Omental fat pad (tissue), 4 donors: ENCODE data around the gene IZUMO4. TPM values are rescaled to one million over a fixed set of nuclear protein-coding genes. Genes with fewer than 3 reads are reported as not detected.

Experiments
- ATAC-seq: fragments of 150-250 bp; one replicate; pipeline ENCODE4 v1.9.1; 2016; ENCODE audit warnings: mild to moderate bottlenecking, moderate library complexity; ENCODE audit not compliant: low FRiP score
- DNase-seq: peaks from one replicate; pipeline ENCODE4 v3.0.0-alpha.2; 2019; ENCODE audit warnings: low spot score
- CTCF ChIP-seq, 3 donors: fragments of 450-650 bp; IDR thresholded peaks; one replicate each; pipeline ENCODE4 v1.5.1; 2016 to 2017; ENCODE audit warnings: antibody characterized with exemption in 3 of 3, mild to moderate bottlenecking in 3 of 3, moderate library complexity in 2 of 3
- total RNA-seq, 4 donors: library from RNA; depleted of rRNA; stranded (reverse); fragments of >200 nt; gene quantifications; one replicate each; pipeline ENCODE4 v1.1.0, GENCODE V29; 2016

The IZUMO4 gene
- total RNA-seq, 4 donors from 2014 or later, result 3.7 to 5.5 (median 4.6) TPM

- DNase-seq (no peak), ATAC-seq (no peak)
- TF ChIP-seq CTCF (IDR thresholded peaks at IDR 0.05), result no peak
These were observed 49.1 kb downstream of the IZUMO4 start for GRCh38 chr19:2145831-2146241.

- no peak for TF ChIP-seq CTCF (IDR thresholded peaks at IDR 0.05)
- no peak for ATAC-seq
- no peak for DNase-seq
These were observed 51.9 kb downstream of the IZUMO4 start for GRCh38 chr19:2148482-2149135.

Other genes with a start within 250 kb of the IZUMO4 start
- 10 to 100 TPM; 17.0 to 31.3 (median 19.6) TPM for gene REXO1, start 248.4 kb upstream of the IZUMO4 start, total RNA-seq
- 10 to 100 TPM in 1 of 4 donors, 1 to 10 TPM in 3; 4.0 to 19.5 (median 6.7) TPM for gene KLF16, start 233.3 kb upstream of the IZUMO4 start, total RNA-seq
- 100 to 1,000 TPM in 1 of 4 donors, 10 to 100 TPM in 3; 70.1 to 117 (median 87.8) TPM for gene ABHD17A, start 211.4 kb upstream of the IZUMO4 start, total RNA-seq
- 1 to 10 TPM; 2.4 to 6.2 (median 3.9) TPM for gene ADAT3, start 191.5 kb upstream of the IZUMO4 start, total RNA-seq
- 10 to 100 TPM; 38.0 to 57.8 (median 45.6) TPM for gene SCAMP4, start 191.5 kb upstream of the IZUMO4 start, total RNA-seq
- gene CSNK1G2, start 155.7 kb upstream of the IZUMO4 start, total RNA-seq, result 10 to 100 TPM; 49.3 to 76.6 (median 52.3) TPM
- gene BTBD2, start 81.2 kb upstream of the IZUMO4 start, total RNA-seq, result 10 to 100 TPM; 37.1 to 58.3 (median 52.8) TPM
- gene MKNK2, start 45.7 kb upstream of the IZUMO4 start, total RNA-seq, result 100 to 1,000 TPM; 133 to 232 (median 178) TPM
- gene MOB3A, start 589 bp upstream of the IZUMO4 start, total RNA-seq, result 10 to 100 TPM; 29.7 to 51.7 (median 44.8) TPM
- 100 to 1,000 TPM in 1 of 4 donors, 10 to 100 TPM in 3; 66.7 to 107 (median 79.6) TPM for gene AP3D1, start 54.7 kb downstream of the IZUMO4 start, total RNA-seq
- 10 to 100 TPM in 3 of 4 donors, 1 to 10 TPM in 1; 8.2 to 52.4 (median 15.3) TPM for gene DOT1L, start 67.0 kb downstream of the IZUMO4 start, total RNA-seq
- 10 to 100 TPM; 45.0 to 67.5 (median 52.3) TPM for gene PLEKHJ1, start 139.4 kb downstream of the IZUMO4 start, total RNA-seq
- 10 to 100 TPM; 13.2 to 31.1 (median 24.5) TPM for gene SF3A2, start 139.9 kb downstream of the IZUMO4 start, total RNA-seq
- 1 to 10 TPM in 1 of 4 donors, under 1 TPM in 2, not detected in 1; 0.25 to 1.1 (median 0.72) TPM for gene AMH, start 152.4 kb downstream of the IZUMO4 start, total RNA-seq
- gene JSRP1, start 159.5 kb downstream of the IZUMO4 start, total RNA-seq, result not detected
- 1 to 10 TPM in 3 of 4 donors, under 1 TPM in 1; 0.09 to 9.1 (median 1.3) TPM for gene PEAK3, start 185.3 kb downstream of the IZUMO4 start, total RNA-seq
- gene LINGO3, start 211.2 kb downstream of the IZUMO4 start, total RNA-seq, result under 1 TPM in 1 of 4 donors, not detected in 3; 0.19 TPM
- gene LSM7, start 231.7 kb downstream of the IZUMO4 start, total RNA-seq, result 100 to 1,000 TPM; 101 to 142 (median 115) TPM
- 10 to 100 TPM; 24.0 to 42.6 (median 27.4) TPM for gene SPPL2B, start 231.8 kb downstream of the IZUMO4 start, total RNA-seq